GM12873 (cell line): ENCODE data around the gene TASP1.

ENCODE experiments used
- CTCF ChIP-seq: IDR thresholded peaks from 2 replicates; pipeline ENCODE4 v1.5.1; 2012; ENCODE audit warnings: low read depth, mild to moderate bottlenecking, moderate library complexity, low read length, control low read depth; ENCODE audit not compliant: insufficient read depth; ENCODE audit errors: missing control alignments

TASP1 gene

GRCh38 chr20:13341737-13342393 is 296.9 kb downstream of the TASP1 start:
- no peak for TF ChIP-seq CTCF

- TF ChIP-seq CTCF: no peak
Measured at GRCh38 chr20:13340088-13340487, 298.6 kb downstream of the TASP1 start.
